H9 (cell line): ENCODE results near the gene CAMTA1. TPM values are rescaled to one million over a fixed set of nuclear protein-coding genes. Genes with fewer than 3 reads are reported as not detected.

ENCODE experiments used
- DNase-seq: peaks from one replicate; pipeline ENCODE4 v3.0.0-alpha.2; 2017
- H2AFZ ChIP-seq: one replicate; pipeline ENCODE4 v1.6.1; 2013; ENCODE audit warnings: mild to moderate bottlenecking, low read length, control low read depth, moderate library complexity
- H2AK5ac ChIP-seq: 2 replicates; pipeline ENCODE4 v1.6.1; 2013; ENCODE audit warnings: low read length, control low read depth, mixed read lengths; ENCODE audit not compliant: insufficient read length
- H2BK120ac ChIP-seq: one replicate; pipeline ENCODE4 v1.6.1; 2013; ENCODE audit warnings: low read depth, mild to moderate bottlenecking, low read length, control low read depth, inconsistent platforms; ENCODE audit not compliant: poor library complexity, severe bottlenecking
- H2BK12ac ChIP-seq: 2 replicates; pipeline ENCODE4 v1.6.1; 2013; ENCODE audit warnings: low read length, control low read depth, mixed read lengths, low read depth; ENCODE audit not compliant: insufficient read length
- H2BK15ac ChIP-seq: 2 replicates; pipeline ENCODE4 v1.6.1; 2013; ENCODE audit warnings: low read depth, low read length, control low read depth
- H2BK20ac ChIP-seq: one replicate; pipeline ENCODE4 v1.6.1; 2013; ENCODE audit warnings: low read depth, mild to moderate bottlenecking, low read length, control low read depth, inconsistent platforms; ENCODE audit not compliant: poor library complexity, severe bottlenecking
- H2BK5ac ChIP-seq: 2 replicates; pipeline ENCODE4 v1.6.1; 2013; ENCODE audit warnings: low read length, control low read depth, mixed read lengths; ENCODE audit not compliant: insufficient read length
- H3K14ac ChIP-seq: 2 replicates; pipeline ENCODE4 v1.6.1; 2013; ENCODE audit warnings: low read length, control low read depth; ENCODE audit not compliant: insufficient read depth
- H3K18ac ChIP-seq: 2 replicates; pipeline ENCODE4 v1.6.1; 2013; ENCODE audit warnings: low read depth, mild to moderate bottlenecking, mixed read lengths, low read length, control low read depth; ENCODE audit not compliant: insufficient read length
- H3K23ac ChIP-seq: 2 replicates; pipeline ENCODE4 v1.6.1; 2013; ENCODE audit warnings: low read length, control low read depth, mixed read lengths, low read depth; ENCODE audit not compliant: insufficient read length
- H3K23me2 ChIP-seq: 2 replicates; pipeline ENCODE4 v1.6.1; 2013; ENCODE audit warnings: low read depth, mild to moderate bottlenecking, mixed read lengths, low read length, control low read depth; ENCODE audit not compliant: insufficient read length, poor library complexity, severe bottlenecking
- H3K27ac ChIP-seq: 2 replicates; pipeline ENCODE4 v1.5.1; 2013; ENCODE audit warnings: low read length, control low read depth, mixed read lengths, low read depth; ENCODE audit not compliant: insufficient read length
- H3K27me3 ChIP-seq: 2 replicates; pipeline ENCODE4 v1.6.1; 2013; ENCODE audit warnings: low read length, control low read depth, inconsistent platforms; ENCODE audit not compliant: insufficient read depth
- H3K4ac ChIP-seq: 2 replicates; pipeline ENCODE4 v1.6.1; 2013; ENCODE audit warnings: low read depth, mild to moderate bottlenecking, control low read depth, inconsistent platforms, low read length, moderate library complexity
- H3K4me1 ChIP-seq: 2 replicates; pipeline ENCODE4 v1.6.1; 2013; ENCODE audit warnings: low read length, control low read depth, inconsistent platforms; ENCODE audit not compliant: insufficient read depth
- H3K4me2 ChIP-seq: 2 replicates; pipeline ENCODE4 v1.6.1; 2013; ENCODE audit warnings: low read length, control low read depth, mixed read lengths; ENCODE audit not compliant: insufficient read length, insufficient read depth
- H3K56ac ChIP-seq: 2 replicates; pipeline ENCODE4 v1.6.1; 2013; ENCODE audit warnings: low read depth, mild to moderate bottlenecking, mixed read lengths, low read length, control low read depth; ENCODE audit not compliant: insufficient read length
- H3K79me1 ChIP-seq: 2 replicates; pipeline ENCODE4 v1.6.1; 2013; ENCODE audit warnings: low read depth, mild to moderate bottlenecking, moderate library complexity, low read length, control low read depth, inconsistent platforms; ENCODE audit not compliant: insufficient read depth, poor library complexity, severe bottlenecking
- H3K79me2 ChIP-seq: 2 replicates; pipeline ENCODE4 v1.6.1; 2013; ENCODE audit warnings: low read length, control low read depth, inconsistent platforms; ENCODE audit not compliant: insufficient read depth
- H3K9ac ChIP-seq: 2 replicates; pipeline ENCODE4 v1.6.1; 2013; ENCODE audit warnings: low read length, control low read depth, mixed read lengths; ENCODE audit not compliant: insufficient read length; ENCODE audit errors: extremely low read depth
- H3K9me3 ChIP-seq: one replicate; pipeline ENCODE4 v1.6.1; 2013; ENCODE audit warnings: low read depth, low read length, inconsistent platforms; ENCODE audit not compliant: control insufficient read depth
- H3T11ph ChIP-seq: one replicate; pipeline ENCODE4 v1.6.1; 2013; ENCODE audit warnings: mild to moderate bottlenecking, low read length, control low read depth, inconsistent platforms
- H4K20me1 ChIP-seq: one replicate; pipeline ENCODE4 v1.6.1; 2013; ENCODE audit not compliant: control insufficient read depth, insufficient read length, insufficient read depth
- H4K5ac ChIP-seq: 2 replicates; pipeline ENCODE4 v1.6.1; 2013; ENCODE audit warnings: low read depth, mild to moderate bottlenecking, mixed read lengths, low read length, control low read depth; ENCODE audit not compliant: insufficient read length
- H4K8ac ChIP-seq: replicated peaks from 2 replicates; pipeline ENCODE4 v1.6.1; 2013; ENCODE audit warnings: low read length, control low read depth, mixed read lengths, low read depth; ENCODE audit not compliant: insufficient read length
- H4K91ac ChIP-seq: 2 replicates; pipeline ENCODE4 v1.6.1; 2013; ENCODE audit warnings: low read depth, mild to moderate bottlenecking, moderate library complexity, mixed read lengths, low read length, control low read depth; ENCODE audit not compliant: insufficient read length
- H3K27ac Mint-ChIP-seq, 3 experiments: 2 replicates in 2 of 3; 3 replicates in 1 of 3; pipeline ENCODE4 v1.8.0; 2020 to 2021; ENCODE audit warnings: mixed read lengths in 3 of 3, mild to moderate bottlenecking in 1 of 3, moderate library complexity in 1 of 3
- H3K27me3 Mint-ChIP-seq: 2 replicates; pipeline ENCODE4 v1.8.0; 2021; ENCODE audit warnings: low read depth, mild to moderate bottlenecking, moderate library complexity, mixed read lengths
- H3K36me3 Mint-ChIP-seq, 3 experiments: 2 replicates in 2 of 3; 3 replicates in 1 of 3; pipeline ENCODE4 v1.8.0; 2020 to 2021; ENCODE audit warnings: low read depth in 3 of 3, mixed read lengths in 3 of 3; ENCODE audit not compliant: insufficient read depth in 1 of 3
- H3K4me1 Mint-ChIP-seq, 2 experiments: 2 replicates each; pipeline ENCODE4 v1.8.0; 2020; ENCODE audit warnings: mixed read lengths in 2 of 2
- H3K4me3 Mint-ChIP-seq, 2 experiments: 2 replicates in 1 of 2; 3 replicates in 1 of 2; pipeline ENCODE4 v1.8.0; 2020 to 2021; ENCODE audit warnings: mild to moderate bottlenecking in 2 of 2, mixed read lengths in 2 of 2, moderate library complexity in 1 of 2
- H3K9me3 Mint-ChIP-seq, 2 experiments: 2 replicates in 1 of 2; 3 replicates in 1 of 2; pipeline ENCODE4 v1.8.0; 2020; ENCODE audit warnings: mild to moderate bottlenecking in 2 of 2, mixed read lengths in 2 of 2, moderate library complexity in 1 of 2
- CTCF ChIP-seq: fragments of 200-600 bp; sonication (generic); conservative IDR thresholded peaks from 3 replicates; pipeline ENCODE4 v1.8.0; 2021; ENCODE audit warnings: antibody characterized with exemption, mild to moderate bottlenecking
- WGBS: extraction: QIAGEN DNeasy Blood & Tissue Kit; methylation state at CpG from one replicate; pipeline ENCODE4 v1.1.7; 2013; ENCODE audit warnings: missing lambda C conversion rate, low lambda C conversion rate, mixed read lengths; ENCODE audit not compliant: insufficient read length; ENCODE audit errors: extremely low coverage; 5-methylcytosine and 5-hydroxymethylcytosine counted together
- total RNA-seq: library from RNA; stranded (reverse); gene quantifications from 2 replicates; pipeline ENCODE4 v1.2.1, GENCODE V29; 2021

Gene CAMTA1
- total RNA-seq, 1 experiment from 2014 or later, result 115 TPM

- peaks cover 5% of the 10 kb centered on the region for H3K79me1 ChIP-seq
- no peak overlapping the region for H3K18ac ChIP-seq
- H3K4ac ChIP-seq, result no peak overlapping the region
- Mint-ChIP-seq H3K4me3 (no peak overlapping the region; a peak in 1 of 5 replicates), H3K27me3 (no peaks in the 10 kb centered on the region), H3K27ac (no peak overlapping the region; a peak in 1 of 7 replicates), H3K4me1 (peaks cover 10 to 16% of the 10 kb centered on the region in 2 experiments), H3K36me3 (peaks cover 10 to 23% (median 20%) of the 10 kb centered on the region in 3 experiments; a peak in 6 of 7 replicates), H3K9me3 (no peaks in the 10 kb centered on the region; a peak in 1 of 5 replicates)
- no peak overlapping the region for H3K27ac ChIP-seq
- no peaks in the 10 kb centered on the region for H4K20me1 ChIP-seq
- H2AFZ ChIP-seq, result no peak overlapping the region
- no peak overlapping the region for H2BK120ac ChIP-seq
- no peak overlapping the region for H4K91ac ChIP-seq
- H3K4me1 ChIP-seq, result peaks cover 3% of the 10 kb centered on the region; the same call in 1 of the 2 replicates
- H2BK15ac ChIP-seq, result no peak overlapping the region
- no peak overlapping the region for H3T11ph ChIP-seq
- 100% methylated on average over 1 of the region's 12 CpGs for WGBS
- no peak overlapping the region for H3K23ac ChIP-seq
- no peaks in the 10 kb centered on the region for H3K9me3 ChIP-seq
- H3K56ac ChIP-seq, result no peak overlapping the region
- H2BK12ac ChIP-seq, result no peak overlapping the region
- H3K79me2 ChIP-seq, result peaks cover 3% of the 10 kb centered on the region; the same call in 1 of the 2 replicates
- no peak overlapping the region for H2BK5ac ChIP-seq
- peaks cover 7% of the 10 kb centered on the region for H3K23me2 ChIP-seq
- H2BK20ac ChIP-seq, result no peak overlapping the region
- TF ChIP-seq CTCF, result no peak
- H2AK5ac ChIP-seq, result no peak overlapping the region
- H3K9ac ChIP-seq, result no peak overlapping the region
- H3K4me2 ChIP-seq, result no peak overlapping the region
- H4K5ac ChIP-seq, result no peak overlapping the region
- no peaks in the 10 kb centered on the region for H3K27me3 ChIP-seq
- no peak overlapping the region for H4K8ac ChIP-seq
- no peak for DNase-seq
- no peak overlapping the region for H3K14ac ChIP-seq
Measured at GRCh38 chr1:7769673-7770412, 984.6 kb downstream of the CAMTA1 start.
